Body of pancreas (tissue), 4 donors: ENCODE data around the gene ATXN1.

Experiments
- POLR2A ChIP-seq, 3 donors: fragments of 450-650 bp; IDR thresholded peaks; one replicate each; pipeline ENCODE4 v1.6.1; 2016; ENCODE audit warnings: antibody characterized with exemption in 3 of 3, mild to moderate bottlenecking in 2 of 3
- TF ChIP-seq, protein P1 (sequence below), 7 experiments: fragments of 450-650 bp in 4 of 7; fragments of 200-600 bp in 3 of 7; sonication (generic) in 3 of 7; IDR thresholded peaks; one replicate each; pipeline ENCODE4 v1.5.1; 2016 to 2019; ENCODE audit warnings: antibody characterized with exemption in 7 of 7

DNA sequence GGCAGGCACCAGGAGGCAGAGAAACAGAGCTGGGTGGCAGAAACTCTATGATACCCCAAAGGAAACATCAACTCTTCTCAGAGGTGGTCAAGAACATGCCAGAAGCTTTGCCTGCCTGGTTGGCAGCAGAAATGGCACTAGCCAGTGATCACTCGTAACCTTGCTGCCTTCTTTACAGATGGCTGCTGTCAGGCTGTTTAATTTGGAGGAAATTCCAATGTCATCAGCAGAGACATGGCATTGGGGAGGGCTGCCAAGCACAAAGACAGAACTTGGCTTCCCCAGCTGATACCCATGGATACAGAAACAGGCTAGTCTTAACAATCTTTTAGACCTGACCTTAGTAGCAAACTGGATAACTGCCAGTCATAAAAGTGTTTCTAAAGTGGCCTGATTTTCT, 369.2 kb downstream of the ATXN1 start:
- TF ChIP-seq, protein P1, sequence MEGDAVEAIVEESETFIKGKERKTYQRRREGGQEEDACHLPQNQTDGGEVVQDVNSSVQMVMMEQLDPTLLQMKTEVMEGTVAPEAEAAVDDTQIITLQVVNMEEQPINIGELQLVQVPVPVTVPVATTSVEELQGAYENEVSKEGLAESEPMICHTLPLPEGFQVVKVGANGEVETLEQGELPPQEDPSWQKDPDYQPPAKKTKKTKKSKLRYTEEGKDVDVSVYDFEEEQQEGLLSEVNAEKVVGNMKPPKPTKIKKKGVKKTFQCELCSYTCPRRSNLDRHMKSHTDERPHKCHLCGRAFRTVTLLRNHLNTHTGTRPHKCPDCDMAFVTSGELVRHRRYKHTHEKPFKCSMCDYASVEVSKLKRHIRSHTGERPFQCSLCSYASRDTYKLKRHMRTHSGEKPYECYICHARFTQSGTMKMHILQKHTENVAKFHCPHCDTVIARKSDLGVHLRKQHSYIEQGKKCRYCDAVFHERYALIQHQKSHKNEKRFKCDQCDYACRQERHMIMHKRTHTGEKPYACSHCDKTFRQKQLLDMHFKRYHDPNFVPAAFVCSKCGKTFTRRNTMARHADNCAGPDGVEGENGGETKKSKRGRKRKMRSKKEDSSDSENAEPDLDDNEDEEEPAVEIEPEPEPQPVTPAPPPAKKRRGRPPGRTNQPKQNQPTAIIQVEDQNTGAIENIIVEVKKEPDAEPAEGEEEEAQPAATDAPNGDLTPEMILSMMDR (IDR thresholded peaks at IDR 0.05), result no peak
- TF ChIP-seq POLR2A (IDR thresholded peaks at IDR 0.05), result no peak
